Gastrocnemius medialis (tissue), 4 donors: ENCODE data around the gene CDH8.

ENCODE experiments used
- CTCF ChIP-seq, 5 experiments: fragments of 450-650 bp in 3 of 5; fragments of 200-600 bp in 2 of 5; sonication (generic) in 2 of 5; IDR thresholded peaks in 4 of 5; conservative IDR thresholded peaks in 1 of 5; 1 replicate in 4 of 5; 2 replicates in 1 of 5; pipeline ENCODE4 v1.5.1; 2016 to 2019; ENCODE audit warnings: antibody characterized with exemption in 5 of 5, mild to moderate bottlenecking in 3 of 5, moderate library complexity in 3 of 5
- POLR2A ChIP-seq, 2 donors: fragments of 450-650 bp; IDR thresholded peaks; one replicate each; pipeline ENCODE4 v1.6.1; 2017; ENCODE audit warnings: antibody characterized with exemption in 2 of 2, mild to moderate bottlenecking in 2 of 2, moderate library complexity in 2 of 2

DNA sequence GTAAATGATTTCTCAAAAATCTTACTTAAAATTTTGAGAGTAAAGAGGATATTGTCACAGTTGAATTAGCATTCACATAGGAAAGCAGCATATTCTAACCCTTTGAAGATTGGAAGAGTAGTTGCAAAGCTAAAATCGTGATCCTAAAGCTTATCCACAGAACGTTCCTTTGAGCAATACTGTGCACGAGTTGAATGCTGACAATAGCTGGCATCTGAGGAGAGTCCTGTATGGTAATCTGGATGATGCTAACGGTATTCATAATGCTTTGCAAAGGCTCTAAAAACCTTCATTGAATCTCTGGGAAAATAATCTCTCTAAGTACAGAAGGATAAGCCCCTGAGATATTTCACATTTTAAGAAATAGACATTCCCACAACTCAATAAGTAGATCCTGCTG is 354.6 kb downstream of the CDH8 start:
- TF ChIP-seq CTCF (IDR thresholded peaks at IDR 0.05 in 4 of 5, conservative IDR thresholded peaks at IDR 0.05 in 1 of 5) (no peak), POLR2A (IDR thresholded peaks at IDR 0.05) (no peak)
